SH-SY5Y (cell line): ENCODE results near the gene GLI3.

Experiments used
- GATA2 ChIP-seq: IDR thresholded peaks from 2 replicates; pipeline ENCODE4 v1.6.1; 2011; ENCODE audit warnings: mild to moderate bottlenecking, low read depth, low read length
- GATA3 ChIP-seq: IDR thresholded peaks from 2 replicates; pipeline ENCODE4 v1.6.1; 2011; ENCODE audit warnings: low read depth, mild to moderate bottlenecking, low read length, moderate library complexity

- no peak for TF ChIP-seq GATA2
- TF ChIP-seq GATA3 = no peak
These were observed 7.8 kb upstream of the GLI3 start for GRCh38 chr7:42244828-42245227.
